Esophagus muscularis mucosa (tissue), 4 donors: ENCODE measurements around the gene RPL27A. TPM values are rescaled to one million over a fixed set of nuclear protein-coding genes. Genes with fewer than 3 reads are reported as not detected.

Experiments
- DNase-seq: peaks from one replicate; pipeline ENCODE4 v3.0.0-alpha.2; 2017; ENCODE audit errors: extremely low spot score
- H3K27ac ChIP-seq, 4 donors: fragments of 200-600 bp; sonication (generic); replicated peaks in 1 of 4; 1 replicate in 3 of 4; 2 replicates in 1 of 4; pipeline ENCODE4 v1.5.1; 2016 to 2019; ENCODE audit warnings: mild to moderate bottlenecking in 1 of 4
- H3K27me3 ChIP-seq, 4 donors: fragments of 200-600 bp; sonication (generic); one replicate each; pipeline versions ENCODE4 v1.5.1 to v1.6.0; 2016 to 2019
- H3K36me3 ChIP-seq, 4 donors: fragments of 200-600 bp; sonication (generic); one replicate each; pipeline ENCODE4 v1.5.1; 2016 to 2019
- H3K4me1 ChIP-seq, 4 donors: fragments of 200-600 bp; sonication (generic); one replicate each; pipeline ENCODE4 v1.5.1; 2016 to 2019
- H3K4me3 ChIP-seq, 4 donors: fragments of 200-600 bp; sonication (generic); 1 replicate in 2 of 4; 2 replicates in 2 of 4; pipeline ENCODE4 v1.5.1; 2016 to 2019; ENCODE audit warnings: mild to moderate bottlenecking in 4 of 4, moderate library complexity in 1 of 4
- H3K9me3 ChIP-seq, 4 donors: fragments of 200-600 bp; sonication (generic); 1 replicate in 3 of 4; 2 replicates in 1 of 4; pipeline ENCODE4 v1.5.1; 2016 to 2019
- CTCF ChIP-seq, 3 experiments: fragments of 200-600 bp in 2 of 3; fragments of 450-650 bp in 1 of 3; sonication (generic) in 2 of 3; IDR thresholded peaks; one replicate each; pipeline ENCODE4 v1.5.1; 2017 to 2019; ENCODE audit warnings: antibody characterized with exemption in 3 of 3, mild to moderate bottlenecking in 2 of 3, moderate library complexity in 1 of 3
- EP300 ChIP-seq: sonication (generic); formaldehyde crosslinking; IDR thresholded peaks from one replicate; pipeline ENCODE4 v1.6.1; 2017; ENCODE audit warnings: antibody characterized with exemption
- POLR2A ChIP-seq: fragments of 450-650 bp; IDR thresholded peaks from one replicate; pipeline ENCODE4 v1.6.1; 2017; ENCODE audit warnings: antibody characterized with exemption, moderate library complexity, mild to moderate bottlenecking, low read depth
- POLR2AphosphoS5 ChIP-seq, 2 donors: sonication (generic); formaldehyde crosslinking; IDR thresholded peaks; one replicate each; pipeline ENCODE4 v1.6.1; 2017; ENCODE audit warnings: antibody characterized with exemption in 2 of 2
- WGBS: methylation state at CpG from one replicate; pipeline ENCODE4 v1.1.5; 2018; 5-methylcytosine and 5-hydroxymethylcytosine counted together
- intact Hi-C: fragments of 100-400 bp; cut with DNase I; formaldehyde crosslinking; loops from one replicate; pipeline ENCODE4 v1.15.1; 2023
- total RNA-seq, 4 donors: library from RNA; depleted of rRNA; stranded (reverse); fragments of >200 nt; gene quantifications; one replicate each; pipeline versions ENCODE4 v1.1.0 to v1.2.1, GENCODE V29; 2016

RPL27A gene
- total RNA-seq, 4 donors from 2014 or later: 665 to 1,629 (median 791) TPM

- 74% methylated on average over 4 of the region's 4 CpGs for WGBS
- Histone ChIP-seq H3K9me3 (no peaks in the 10 kb centered on the region), H3K27me3 (no peaks in the 10 kb centered on the region), H3K36me3 (peaks cover 48 to 71% (median 68%) of the 10 kb centered on the region in 4 donors), H3K4me1 (peaks cover 13 to 30% (median 22%) of the 10 kb centered on the region in 4 donors), H3K4me3 (no peak overlapping the region), H3K27ac (peak overlapping the region in 1 of 4 donors; percentile 89)
- no peak for TF ChIP-seq POLR2AphosphoS5 (IDR thresholded peaks at IDR 0.05)
- TF ChIP-seq CTCF (IDR thresholded peaks at IDR 0.05): no peak
- TF ChIP-seq EP300: no peak
- TF ChIP-seq POLR2A: no peak
- intact Hi-C loops: no loop called here
- no peak for DNase-seq
Measured at GRCh38 chr11:8690374-8691342, 8.1 kb downstream of the RPL27A start.

- no peaks in the 10 kb centered on the region for H3K27me3 ChIP-seq
- WGBS: 76% methylated on average over 6 of the region's 6 CpGs
- TF ChIP-seq POLR2AphosphoS5 (IDR thresholded peaks at IDR 0.05) (no peak), CTCF (IDR thresholded peaks at IDR 0.05) (no peak), POLR2A (no peak), EP300 (no peak)
- intact Hi-C loops: no loop called here
- no peak for DNase-seq
- peaks cover 50 to 71% (median 68%) of the 10 kb centered on the region in 4 donors for H3K36me3 ChIP-seq
- H3K9me3 ChIP-seq: no peaks in the 10 kb centered on the region
- peaks cover 13 to 30% (median 22%) of the 10 kb centered on the region in 4 donors for H3K4me1 ChIP-seq
- peak overlapping the region in 2 of 4 donors; percentile 17 to 19 for H3K27ac ChIP-seq
- no peak overlapping the region for H3K4me3 ChIP-seq
Measured at GRCh38 chr11:8691601-8692000, 9.0 kb downstream of the RPL27A start.

GRCh38 chr11:8692417-8692816, 9.8 kb downstream of the RPL27A start:
- WGBS: 59% methylated on average over 3 of the region's 3 CpGs

GRCh38 chr11:8693010-8693551, 10.5 kb downstream of the RPL27A start:
- intact Hi-C loops: no loop called here

More at GRCh38 chr11:8692417-8692816, 9.8 kb downstream of the RPL27A start:
- DNase-seq: no peak
- intact Hi-C loops: no loop called here
- no peaks in the 10 kb centered on the region for H3K9me3 ChIP-seq
- peaks cover 58 to 71% (median 68%) of the 10 kb centered on the region in 4 donors for H3K36me3 ChIP-seq
- TF ChIP-seq POLR2A (no peak), CTCF (IDR thresholded peaks at IDR 0.05) (no peak), POLR2AphosphoS5 (IDR thresholded peaks at IDR 0.05) (no peak), EP300 (no peak)
- H3K27me3 ChIP-seq: no peaks in the 10 kb centered on the region
- H3K4me1 ChIP-seq: peaks cover 10 to 28% (median 21%) of the 10 kb centered on the region in 4 donors
- H3K27ac ChIP-seq: peak overlapping the region in 1 of 4 donors; percentile 19
- H3K4me3 ChIP-seq: no peak overlapping the region

More at GRCh38 chr11:8693010-8693551, 10.5 kb downstream of the RPL27A start:
- Histone ChIP-seq H3K27me3 (no peaks in the 10 kb centered on the region), H3K4me3 (no peak overlapping the region), H3K36me3 (peaks cover 65 to 78% (median 73%) of the 10 kb centered on the region in 4 donors), H3K27ac (peak overlapping the region; percentile 13 to 39 (median 19)), H3K4me1 (peaks cover 5 to 21% (median 14%) of the 10 kb centered on the region in 4 donors), H3K9me3 (no peaks in the 10 kb centered on the region)
- no peak for TF ChIP-seq CTCF (IDR thresholded peaks at IDR 0.05)
- TF ChIP-seq POLR2A: no peak
- no peak for TF ChIP-seq POLR2AphosphoS5 (IDR thresholded peaks at IDR 0.05)
- TF ChIP-seq EP300: no peak
- DNase-seq: no peak
- 80% methylated on average over 5 of the region's 6 CpGs for WGBS
